GM12873 (cell line): ENCODE data around the gene NT5M.

ENCODE experiments used
- TF ChIP-seq, protein P1 (sequence below): IDR thresholded peaks from 2 replicates; pipeline ENCODE4 v1.5.1; 2012; ENCODE audit warnings: low read depth, mild to moderate bottlenecking, moderate library complexity, low read length, control low read depth; ENCODE audit not compliant: insufficient read depth; ENCODE audit errors: missing control alignments

Gene NT5M

DNA sequence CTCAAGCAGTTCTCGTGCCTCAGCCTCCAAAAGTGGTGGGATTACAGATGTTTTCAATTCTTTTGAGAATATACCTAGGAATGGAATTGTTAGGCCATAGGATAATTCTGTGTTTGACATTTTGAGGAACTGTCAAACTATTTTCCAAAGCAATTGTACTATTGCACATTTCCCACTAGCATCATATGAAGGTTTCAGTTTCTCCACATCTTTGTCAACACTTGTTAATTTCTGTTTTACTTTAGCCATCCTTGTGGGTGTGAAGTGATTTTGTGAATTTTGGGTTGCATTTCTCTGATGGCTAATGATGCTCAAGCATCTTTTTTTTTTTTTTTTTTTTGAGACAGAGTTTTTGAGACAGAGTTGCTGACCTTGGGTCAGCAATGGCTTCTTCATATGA lies 6.2 kb downstream of the NT5M start:
- TF ChIP-seq, protein P1, sequence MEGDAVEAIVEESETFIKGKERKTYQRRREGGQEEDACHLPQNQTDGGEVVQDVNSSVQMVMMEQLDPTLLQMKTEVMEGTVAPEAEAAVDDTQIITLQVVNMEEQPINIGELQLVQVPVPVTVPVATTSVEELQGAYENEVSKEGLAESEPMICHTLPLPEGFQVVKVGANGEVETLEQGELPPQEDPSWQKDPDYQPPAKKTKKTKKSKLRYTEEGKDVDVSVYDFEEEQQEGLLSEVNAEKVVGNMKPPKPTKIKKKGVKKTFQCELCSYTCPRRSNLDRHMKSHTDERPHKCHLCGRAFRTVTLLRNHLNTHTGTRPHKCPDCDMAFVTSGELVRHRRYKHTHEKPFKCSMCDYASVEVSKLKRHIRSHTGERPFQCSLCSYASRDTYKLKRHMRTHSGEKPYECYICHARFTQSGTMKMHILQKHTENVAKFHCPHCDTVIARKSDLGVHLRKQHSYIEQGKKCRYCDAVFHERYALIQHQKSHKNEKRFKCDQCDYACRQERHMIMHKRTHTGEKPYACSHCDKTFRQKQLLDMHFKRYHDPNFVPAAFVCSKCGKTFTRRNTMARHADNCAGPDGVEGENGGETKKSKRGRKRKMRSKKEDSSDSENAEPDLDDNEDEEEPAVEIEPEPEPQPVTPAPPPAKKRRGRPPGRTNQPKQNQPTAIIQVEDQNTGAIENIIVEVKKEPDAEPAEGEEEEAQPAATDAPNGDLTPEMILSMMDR = no peak

DNA sequence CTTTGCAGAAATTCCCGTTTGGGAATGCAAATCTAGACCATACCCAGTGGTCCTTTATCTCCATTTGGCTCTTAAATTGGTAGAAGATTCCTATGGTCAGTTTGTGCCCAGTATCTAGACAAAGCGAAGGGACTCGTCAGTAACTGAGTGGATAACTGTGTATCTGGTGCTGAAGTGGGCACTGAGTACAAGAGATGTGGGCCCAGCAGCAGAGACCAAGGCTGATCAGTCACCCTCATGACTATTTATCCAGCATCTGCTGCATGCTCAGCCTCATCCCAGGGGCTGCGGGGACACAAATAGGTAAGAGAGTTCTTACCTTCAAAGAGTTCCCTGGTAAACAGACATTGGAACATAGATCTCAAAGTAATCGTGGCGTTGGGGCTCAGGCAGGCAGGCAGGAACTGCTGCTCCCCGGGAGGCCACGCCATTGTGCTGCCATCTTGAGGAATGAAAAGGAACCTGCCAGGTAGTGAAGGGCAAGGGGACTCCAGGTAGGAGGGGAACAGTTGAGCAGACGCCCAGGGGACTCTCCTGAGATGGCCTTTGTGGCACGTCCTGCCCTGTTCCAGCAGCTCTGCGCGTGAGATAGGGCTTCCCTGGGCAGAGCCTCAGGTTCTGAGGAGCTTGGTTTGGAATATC lies 10.3 kb downstream of the NT5M start:
- TF ChIP-seq, protein P1 = peak; percentile 81

DNA sequence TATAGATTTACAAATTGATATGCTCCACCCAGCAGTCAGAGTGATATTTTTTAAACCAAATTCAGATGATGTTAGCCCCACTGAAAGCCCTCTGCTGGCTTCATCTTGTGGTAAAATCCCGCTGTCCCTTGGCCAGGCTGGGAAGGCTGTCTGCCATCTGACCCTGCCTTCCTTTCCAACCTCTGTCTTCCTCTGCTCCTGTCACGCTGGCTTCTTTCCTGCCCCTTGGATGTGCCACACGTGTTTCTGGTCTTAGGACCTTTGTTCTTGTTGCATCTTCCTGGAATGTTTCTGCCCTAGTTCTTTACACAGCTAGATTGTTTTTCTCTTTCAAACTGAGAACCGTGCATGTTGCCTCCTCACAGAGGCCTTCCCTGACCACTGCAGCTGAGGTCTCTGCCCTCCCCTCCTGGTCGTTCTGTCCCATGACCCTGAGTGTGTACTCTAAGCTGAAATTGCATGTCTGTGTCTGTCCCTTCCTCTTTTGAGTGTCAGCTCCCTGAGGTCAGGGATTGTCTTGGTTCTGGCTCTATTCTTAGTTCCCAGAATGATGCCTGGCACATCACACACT lies 11.4 kb downstream of the NT5M start:
- TF ChIP-seq, protein P1 = no peak

DNA sequence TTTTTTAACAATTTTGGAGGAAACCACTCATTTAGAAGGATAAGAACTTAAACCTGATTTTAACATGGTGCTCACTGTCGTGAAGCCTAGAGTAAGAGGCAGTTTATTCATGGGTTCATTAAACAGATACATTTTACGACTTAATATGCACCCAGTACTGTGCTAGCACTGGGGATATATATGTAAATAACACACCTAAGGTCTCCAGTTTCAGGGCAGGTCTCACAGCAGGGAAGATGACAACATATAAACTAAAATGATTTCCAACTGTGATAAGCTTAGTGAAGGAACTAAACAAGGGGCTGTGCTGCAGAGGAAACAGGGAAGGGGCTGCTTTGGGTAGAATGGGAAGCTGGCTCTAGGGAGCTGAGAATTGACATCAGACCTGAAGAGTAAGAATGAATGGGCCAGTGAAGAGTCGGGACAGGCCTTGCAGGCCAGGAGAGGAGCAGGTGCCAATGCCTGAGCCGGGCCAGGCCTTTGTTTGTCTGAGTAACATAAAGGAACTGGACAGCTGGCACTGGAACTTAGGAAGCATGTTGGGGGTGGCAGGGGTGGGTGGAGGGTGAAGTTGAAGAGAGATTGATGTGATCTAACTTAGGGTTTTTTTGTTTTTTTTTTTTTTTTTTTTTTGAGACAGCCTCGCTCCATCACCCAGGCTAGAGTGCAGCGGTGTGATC lies 12.1 kb downstream of the NT5M start:
- TF ChIP-seq, protein P1 = no peak

DNA sequence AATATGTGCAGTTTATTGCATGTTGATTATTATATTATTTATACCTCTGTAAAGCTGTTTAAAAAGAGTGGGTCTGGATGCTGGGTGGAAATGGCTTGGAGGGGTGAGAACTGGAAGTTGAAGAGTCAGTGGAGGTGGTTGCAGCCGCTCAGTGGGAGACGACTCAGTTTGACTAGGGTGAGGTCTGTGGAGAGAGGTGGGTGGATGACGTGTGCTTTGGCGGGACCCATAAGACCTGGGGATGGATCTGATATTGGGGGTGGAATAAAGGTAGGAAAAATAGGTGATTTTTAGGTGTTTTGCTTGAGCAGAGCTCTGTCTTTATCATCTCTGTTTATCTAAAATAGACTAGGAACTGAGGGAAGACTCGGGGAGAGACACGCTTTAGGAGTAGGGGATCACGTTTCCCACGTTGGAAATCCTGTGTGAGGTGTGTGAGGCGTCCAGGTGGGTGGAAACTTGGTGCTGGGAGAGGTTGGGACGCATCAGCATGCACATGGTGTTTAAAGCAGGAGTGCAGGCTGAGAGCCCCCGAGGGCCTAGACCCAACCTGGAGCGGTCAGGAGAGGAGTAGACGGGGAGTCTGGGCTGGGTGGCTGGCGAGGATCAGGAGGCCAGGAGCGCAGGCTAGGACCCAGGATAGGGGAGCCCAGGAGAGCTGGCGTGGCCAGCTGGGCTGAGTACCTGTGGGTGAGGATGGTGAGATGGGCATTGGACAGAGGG lies 17.2 kb downstream of the NT5M start:
- TF ChIP-seq, protein P1 = no peak

DNA sequence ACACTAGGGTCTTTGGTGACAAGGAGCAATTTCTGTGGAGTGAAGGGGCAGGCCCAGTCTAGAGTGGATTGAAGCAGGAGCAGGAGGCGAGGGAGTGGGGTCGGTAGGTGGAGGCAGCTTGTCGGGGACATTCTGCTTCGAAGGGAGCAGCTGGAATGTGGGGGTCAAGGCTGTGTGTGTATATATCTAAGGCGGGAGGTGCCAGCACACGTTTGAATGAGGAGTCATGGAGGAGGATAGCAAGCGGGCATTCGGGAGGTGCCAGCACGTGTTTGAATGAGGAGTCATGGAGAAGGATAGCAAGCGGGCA lies 17.7 kb downstream of the NT5M start:
- TF ChIP-seq, protein P1 = no peak

DNA sequence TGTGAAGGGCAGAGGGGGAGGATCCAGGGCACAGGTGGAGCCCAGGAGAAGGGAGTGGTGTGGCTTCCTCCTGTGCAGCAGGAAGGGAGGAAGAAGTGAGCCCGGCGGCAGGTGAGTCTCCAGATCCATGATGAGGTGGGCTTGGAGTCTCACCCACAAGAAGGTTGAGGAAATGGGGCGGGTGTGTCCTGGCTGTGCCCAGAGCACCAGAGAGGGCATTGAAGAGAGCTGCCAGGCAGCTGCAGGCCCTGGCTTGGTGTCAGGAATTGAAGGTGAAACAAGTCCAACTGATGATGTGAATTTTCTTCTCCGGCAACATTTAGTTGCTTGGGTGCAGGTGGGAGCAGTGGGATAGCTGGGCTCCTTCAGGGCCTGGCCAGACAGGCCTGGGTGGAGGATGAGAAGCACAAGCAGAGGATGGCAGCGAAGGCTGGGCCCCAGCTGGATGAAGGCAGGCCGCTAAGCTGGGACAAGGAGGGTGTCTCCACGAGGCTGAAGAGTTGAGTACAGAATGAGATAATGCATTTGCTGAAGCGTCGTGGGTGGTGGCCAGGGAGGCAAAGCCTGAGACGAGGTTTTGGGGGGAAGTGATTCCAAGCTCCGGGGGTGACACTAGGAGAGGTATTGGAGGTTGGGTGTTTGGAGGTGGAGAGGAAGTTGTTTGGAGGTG lies 18.3 kb downstream of the NT5M start:
- TF ChIP-seq, protein P1 = no peak
